HepG2 (cell line): ENCODE results near the gene FASTK. TPM values are rescaled to one million over a fixed set of nuclear protein-coding genes. Genes with fewer than 3 reads are reported as not detected.

Experiments used
- CENPT ChIP-seq: sonication (generic); formaldehyde crosslinking; IDR thresholded peaks from 2 replicates; pipeline ENCODE4 v1.8.0; 2022; ENCODE audit warnings: low read depth, mild to moderate bottlenecking, moderate library complexity, missing genetic modification reagents
- HOXA9 ChIP-seq: sonication (generic); formaldehyde crosslinking; IDR thresholded peaks from 2 replicates; pipeline ENCODE4 v1.8.1; 2022; ENCODE audit warnings: missing genetic modification reagents, mild to moderate bottlenecking, moderate library complexity, borderline replicate concordance
- LCORL ChIP-seq, 2 experiments: fragments of 450-650 bp in 1 of 2; sonication (generic) in 1 of 2; formaldehyde crosslinking in 1 of 2; IDR thresholded peaks; 2 replicates each; pipeline versions ENCODE4 v1.5.0 to v1.6.1; 2017 to 2020; ENCODE audit warnings: antibody characterized with exemption in 1 of 2, missing genetic modification reagents in 1 of 2
- SKI ChIP-seq: fragments of 450-650 bp; IDR thresholded peaks from one replicate; pipeline ENCODE4 v1.6.1; 2018; ENCODE audit warnings: mild to moderate bottlenecking; ENCODE audit not compliant: partially characterized antibody
- ZBTB2 ChIP-seq: sonication (generic); formaldehyde crosslinking; IDR thresholded peaks from 2 replicates; pipeline ENCODE4 v1.8.0; 2022; ENCODE audit warnings: low read depth, missing genetic modification reagents
- ZC3H13 ChIP-seq: sonication (generic); formaldehyde crosslinking; IDR thresholded peaks from 2 replicates; pipeline ENCODE4 v1.8.1; 2023; ENCODE audit warnings: mild to moderate bottlenecking, missing genetic modification reagents, moderate library complexity
- ZKSCAN1 ChIP-seq: fragments of 150-350 bp; IDR thresholded peaks from 2 replicates; pipeline ENCODE4 v1.6.1; 2014; ENCODE audit warnings: low read length
- polyA plus RNA-seq, 8 experiments: library from polyadenylated mRNA; depleted of rRNA in 3 of 8; stranded (reverse) in 7 of 8; unstranded in 1 of 8; fragments of >200 nt; fragmentation: Illumina TruSeq in 4 of 8; extraction: Trizol in 4 of 8; gene quantifications; 2 replicates each; pipeline versions ENCODE4 v1.2.1 to v1.2.3, GENCODE V29; 2011 to 2016; ENCODE audit warnings: low read depth in 4 of 8, missing spikeins in 1 of 8, mixed read lengths in 1 of 8; ENCODE audit not compliant: insufficient read depth in 1 of 8
- total RNA-seq, 5 experiments: library from RNA; depleted of rRNA; stranded (reverse); fragments of >200 nt; fragmentation: Illumina TruSeq; extraction: Trizol; gene quantifications; 2 replicates each; pipeline ENCODE4 v1.2.3, GENCODE V29; 2016; ENCODE audit warnings: low read depth in 1 of 5
- TF ChIP-seq, protein P1 (sequence below): sonication (generic); formaldehyde crosslinking; conservative IDR thresholded peaks from 2 replicates; pipeline ENCODE4 v1.4.0; 2020; ENCODE audit warnings: missing genetic modification reagents
- TF ChIP-seq, protein P2 (sequence below): sonication (generic); formaldehyde crosslinking; IDR thresholded peaks from 2 replicates; pipeline ENCODE4 v1.8.1; 2023; ENCODE audit warnings: mild to moderate bottlenecking, moderate library complexity, missing genetic modification reagents
- TF ChIP-seq, protein P3 (sequence below): sonication (generic); formaldehyde crosslinking; IDR thresholded peaks from 2 replicates; pipeline ENCODE4 v1.5.1; 2020; ENCODE audit warnings: mild to moderate bottlenecking, missing genetic modification reagents, borderline replicate concordance
- TF ChIP-seq, protein P4 (sequence below): sonication (generic); formaldehyde crosslinking; IDR thresholded peaks from 2 replicates; pipeline ENCODE4 v1.4.0; 2020; ENCODE audit warnings: mild to moderate bottlenecking, missing genetic modification reagents

Gene FASTK
- total and polyA plus RNA-seq, 2 of the 13 experiments (the other 11 are each of a cell fraction or from before 2014, with no cell fraction given): 52.9 to 55.7 TPM

DNA sequence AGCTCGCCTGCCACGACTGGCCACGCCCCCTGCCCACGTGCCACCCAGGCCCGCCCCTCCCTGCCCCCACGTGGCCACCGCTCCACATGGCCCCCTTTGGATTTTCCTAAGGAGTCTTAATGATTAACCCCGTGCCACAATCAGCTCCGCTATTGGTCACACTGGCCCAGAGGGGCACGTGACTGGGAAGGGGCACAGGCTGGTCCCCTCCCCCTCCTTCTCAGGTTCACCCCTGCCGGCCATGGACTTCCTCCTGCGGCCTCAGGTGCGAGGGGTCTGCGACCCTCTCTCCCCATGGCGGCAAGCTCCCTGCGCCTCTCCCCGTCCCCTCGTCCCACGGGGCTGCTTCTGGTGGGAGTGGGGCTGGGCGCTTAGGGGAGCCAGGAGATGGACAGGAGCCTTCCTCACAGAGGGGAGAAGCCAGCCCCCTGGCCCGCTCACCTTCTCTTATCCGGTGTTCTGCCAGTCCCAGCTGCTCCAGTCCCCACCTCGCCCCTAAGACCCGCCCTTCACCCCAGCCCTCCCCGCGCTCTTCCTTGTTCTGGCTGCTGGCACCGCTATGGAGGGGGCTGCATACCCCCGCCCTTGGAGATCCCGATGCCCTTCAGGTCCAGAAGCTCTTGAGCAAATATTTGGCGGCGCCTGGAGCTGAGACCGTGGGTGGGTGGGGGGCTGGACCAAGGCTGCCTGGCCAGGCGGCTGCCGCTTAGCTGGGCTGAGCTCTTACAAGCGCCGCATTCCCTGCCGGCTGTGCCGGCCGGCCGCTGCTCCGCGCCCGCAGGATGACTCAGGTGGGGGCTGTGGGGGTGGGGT is 18.0 kb downstream of the FASTK start (continued):
- no peak for TF ChIP-seq ZKSCAN1
- TF ChIP-seq, protein P1, sequence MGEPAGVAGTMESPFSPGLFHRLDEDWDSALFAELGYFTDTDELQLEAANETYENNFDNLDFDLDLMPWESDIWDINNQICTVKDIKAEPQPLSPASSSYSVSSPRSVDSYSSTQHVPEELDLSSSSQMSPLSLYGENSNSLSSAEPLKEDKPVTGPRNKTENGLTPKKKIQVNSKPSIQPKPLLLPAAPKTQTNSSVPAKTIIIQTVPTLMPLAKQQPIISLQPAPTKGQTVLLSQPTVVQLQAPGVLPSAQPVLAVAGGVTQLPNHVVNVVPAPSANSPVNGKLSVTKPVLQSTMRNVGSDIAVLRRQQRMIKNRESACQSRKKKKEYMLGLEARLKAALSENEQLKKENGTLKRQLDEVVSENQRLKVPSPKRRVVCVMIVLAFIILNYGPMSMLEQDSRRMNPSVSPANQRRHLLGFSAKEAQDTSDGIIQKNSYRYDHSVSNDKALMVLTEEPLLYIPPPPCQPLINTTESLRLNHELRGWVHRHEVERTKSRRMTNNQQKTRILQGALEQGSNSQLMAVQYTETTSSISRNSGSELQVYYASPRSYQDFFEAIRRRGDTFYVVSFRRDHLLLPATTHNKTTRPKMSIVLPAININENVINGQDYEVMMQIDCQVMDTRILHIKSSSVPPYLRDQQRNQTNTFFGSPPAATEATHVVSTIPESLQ (CRISPR knock-in tag): no peak
- TF ChIP-seq, protein P2, sequence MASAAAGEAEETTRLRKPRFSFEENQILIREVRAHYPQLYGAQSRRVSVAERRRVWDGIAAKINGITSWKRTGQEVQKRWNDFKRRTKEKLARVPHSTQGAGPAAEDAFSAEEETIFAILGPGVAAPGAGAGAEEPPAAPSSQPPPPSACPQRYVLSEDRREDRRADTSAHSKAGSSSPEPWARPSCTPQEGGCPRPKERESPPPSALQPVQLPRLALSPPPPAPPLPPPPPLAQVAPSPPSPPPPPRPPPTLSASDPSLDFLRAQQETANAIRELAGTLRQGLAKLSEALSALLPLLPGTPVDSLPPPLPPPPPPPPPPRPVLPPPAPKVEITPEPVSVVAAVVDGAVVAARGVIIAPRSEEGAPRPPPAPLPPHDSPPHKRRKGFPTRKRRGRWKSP (CRISPR knock-in tag): no peak
- no peak for TF ChIP-seq CENPT
- no peak for TF ChIP-seq HOXA9 (CRISPR knock-in tag)
- no peak for TF ChIP-seq ZC3H13
- TF ChIP-seq, protein P3, sequence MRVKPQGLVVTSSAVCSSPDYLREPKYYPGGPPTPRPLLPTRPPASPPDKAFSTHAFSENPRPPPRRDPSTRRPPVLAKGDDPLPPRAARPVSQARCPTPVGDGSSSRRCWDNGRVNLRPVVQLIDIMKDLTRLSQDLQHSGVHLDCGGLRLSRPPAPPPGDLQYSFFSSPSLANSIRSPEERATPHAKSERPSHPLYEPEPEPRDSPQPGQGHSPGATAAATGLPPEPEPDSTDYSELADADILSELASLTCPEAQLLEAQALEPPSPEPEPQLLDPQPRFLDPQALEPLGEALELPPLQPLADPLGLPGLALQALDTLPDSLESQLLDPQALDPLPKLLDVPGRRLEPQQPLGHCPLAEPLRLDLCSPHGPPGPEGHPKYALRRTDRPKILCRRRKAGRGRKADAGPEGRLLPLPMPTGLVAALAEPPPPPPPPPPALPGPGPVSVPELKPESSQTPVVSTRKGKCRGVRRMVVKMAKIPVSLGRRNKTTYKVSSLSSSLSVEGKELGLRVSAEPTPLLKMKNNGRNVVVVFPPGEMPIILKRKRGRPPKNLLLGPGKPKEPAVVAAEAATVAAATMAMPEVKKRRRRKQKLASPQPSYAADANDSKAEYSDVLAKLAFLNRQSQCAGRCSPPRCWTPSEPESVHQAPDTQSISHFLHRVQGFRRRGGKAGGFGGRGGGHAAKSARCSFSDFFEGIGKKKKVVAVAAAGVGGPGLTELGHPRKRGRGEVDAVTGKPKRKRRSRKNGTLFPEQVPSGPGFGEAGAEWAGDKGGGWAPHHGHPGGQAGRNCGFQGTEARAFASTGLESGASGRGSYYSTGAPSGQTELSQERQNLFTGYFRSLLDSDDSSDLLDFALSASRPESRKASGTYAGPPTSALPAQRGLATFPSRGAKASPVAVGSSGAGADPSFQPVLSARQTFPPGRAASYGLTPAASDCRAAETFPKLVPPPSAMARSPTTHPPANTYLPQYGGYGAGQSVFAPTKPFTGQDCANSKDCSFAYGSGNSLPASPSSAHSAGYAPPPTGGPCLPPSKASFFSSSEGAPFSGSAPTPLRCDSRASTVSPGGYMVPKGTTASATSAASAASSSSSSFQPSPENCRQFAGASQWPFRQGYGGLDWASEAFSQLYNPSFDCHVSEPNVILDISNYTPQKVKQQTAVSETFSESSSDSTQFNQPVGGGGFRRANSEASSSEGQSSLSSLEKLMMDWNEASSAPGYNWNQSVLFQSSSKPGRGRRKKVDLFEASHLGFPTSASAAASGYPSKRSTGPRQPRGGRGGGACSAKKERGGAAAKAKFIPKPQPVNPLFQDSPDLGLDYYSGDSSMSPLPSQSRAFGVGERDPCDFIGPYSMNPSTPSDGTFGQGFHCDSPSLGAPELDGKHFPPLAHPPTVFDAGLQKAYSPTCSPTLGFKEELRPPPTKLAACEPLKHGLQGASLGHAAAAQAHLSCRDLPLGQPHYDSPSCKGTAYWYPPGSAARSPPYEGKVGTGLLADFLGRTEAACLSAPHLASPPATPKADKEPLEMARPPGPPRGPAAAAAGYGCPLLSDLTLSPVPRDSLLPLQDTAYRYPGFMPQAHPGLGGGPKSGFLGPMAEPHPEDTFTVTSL (CRISPR knock-in tag): no peak
- TF ChIP-seq ZBTB2: no peak
- TF ChIP-seq SKI: no peak
- no peak for TF ChIP-seq LCORL (IDR thresholded peaks at IDR 0.05)
- TF ChIP-seq LCORL (CRISPR knock-in tag; IDR thresholded peaks at IDR 0.05): peak; percentile 62
- TF ChIP-seq, protein P4, sequence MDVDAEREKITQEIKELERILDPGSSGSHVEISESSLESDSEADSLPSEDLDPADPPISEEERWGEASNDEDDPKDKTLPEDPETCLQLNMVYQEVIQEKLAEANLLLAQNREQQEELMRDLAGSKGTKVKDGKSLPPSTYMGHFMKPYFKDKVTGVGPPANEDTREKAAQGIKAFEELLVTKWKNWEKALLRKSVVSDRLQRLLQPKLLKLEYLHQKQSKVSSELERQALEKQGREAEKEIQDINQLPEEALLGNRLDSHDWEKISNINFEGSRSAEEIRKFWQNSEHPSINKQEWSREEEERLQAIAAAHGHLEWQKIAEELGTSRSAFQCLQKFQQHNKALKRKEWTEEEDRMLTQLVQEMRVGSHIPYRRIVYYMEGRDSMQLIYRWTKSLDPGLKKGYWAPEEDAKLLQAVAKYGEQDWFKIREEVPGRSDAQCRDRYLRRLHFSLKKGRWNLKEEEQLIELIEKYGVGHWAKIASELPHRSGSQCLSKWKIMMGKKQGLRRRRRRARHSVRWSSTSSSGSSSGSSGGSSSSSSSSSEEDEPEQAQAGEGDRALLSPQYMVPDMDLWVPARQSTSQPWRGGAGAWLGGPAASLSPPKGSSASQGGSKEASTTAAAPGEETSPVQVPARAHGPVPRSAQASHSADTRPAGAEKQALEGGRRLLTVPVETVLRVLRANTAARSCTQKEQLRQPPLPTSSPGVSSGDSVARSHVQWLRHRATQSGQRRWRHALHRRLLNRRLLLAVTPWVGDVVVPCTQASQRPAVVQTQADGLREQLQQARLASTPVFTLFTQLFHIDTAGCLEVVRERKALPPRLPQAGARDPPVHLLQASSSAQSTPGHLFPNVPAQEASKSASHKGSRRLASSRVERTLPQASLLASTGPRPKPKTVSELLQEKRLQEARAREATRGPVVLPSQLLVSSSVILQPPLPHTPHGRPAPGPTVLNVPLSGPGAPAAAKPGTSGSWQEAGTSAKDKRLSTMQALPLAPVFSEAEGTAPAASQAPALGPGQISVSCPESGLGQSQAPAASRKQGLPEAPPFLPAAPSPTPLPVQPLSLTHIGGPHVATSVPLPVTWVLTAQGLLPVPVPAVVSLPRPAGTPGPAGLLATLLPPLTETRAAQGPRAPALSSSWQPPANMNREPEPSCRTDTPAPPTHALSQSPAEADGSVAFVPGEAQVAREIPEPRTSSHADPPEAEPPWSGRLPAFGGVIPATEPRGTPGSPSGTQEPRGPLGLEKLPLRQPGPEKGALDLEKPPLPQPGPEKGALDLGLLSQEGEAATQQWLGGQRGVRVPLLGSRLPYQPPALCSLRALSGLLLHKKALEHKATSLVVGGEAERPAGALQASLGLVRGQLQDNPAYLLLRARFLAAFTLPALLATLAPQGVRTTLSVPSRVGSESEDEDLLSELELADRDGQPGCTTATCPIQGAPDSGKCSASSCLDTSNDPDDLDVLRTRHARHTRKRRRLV (CRISPR knock-in tag): no peak
